Measurements from ENCODE around the gene MRPL12. TPM values are rescaled to one million over a fixed set of nuclear protein-coding genes. Genes with fewer than 3 reads are reported as not detected.

MRPL12 gene
- total RNA-seq, 6 donors from 2014 or later = 29.3 to 69.8 (median 47.8) TPM

GRCh38 chr17:81714412-81715106 is 11.4 kb downstream of the MRPL12 start:
- 94 to 96% methylated on average over 21 to 34 of the region's 39 CpGs for WGBS, 2 donors
- no peak overlapping the region for H3K4me3 ChIP-seq
- TF ChIP-seq EP300 (IDR thresholded peaks at IDR 0.05) (no peak), POLR2A (IDR thresholded peaks at IDR 0.05) (no peak)

DNA sequence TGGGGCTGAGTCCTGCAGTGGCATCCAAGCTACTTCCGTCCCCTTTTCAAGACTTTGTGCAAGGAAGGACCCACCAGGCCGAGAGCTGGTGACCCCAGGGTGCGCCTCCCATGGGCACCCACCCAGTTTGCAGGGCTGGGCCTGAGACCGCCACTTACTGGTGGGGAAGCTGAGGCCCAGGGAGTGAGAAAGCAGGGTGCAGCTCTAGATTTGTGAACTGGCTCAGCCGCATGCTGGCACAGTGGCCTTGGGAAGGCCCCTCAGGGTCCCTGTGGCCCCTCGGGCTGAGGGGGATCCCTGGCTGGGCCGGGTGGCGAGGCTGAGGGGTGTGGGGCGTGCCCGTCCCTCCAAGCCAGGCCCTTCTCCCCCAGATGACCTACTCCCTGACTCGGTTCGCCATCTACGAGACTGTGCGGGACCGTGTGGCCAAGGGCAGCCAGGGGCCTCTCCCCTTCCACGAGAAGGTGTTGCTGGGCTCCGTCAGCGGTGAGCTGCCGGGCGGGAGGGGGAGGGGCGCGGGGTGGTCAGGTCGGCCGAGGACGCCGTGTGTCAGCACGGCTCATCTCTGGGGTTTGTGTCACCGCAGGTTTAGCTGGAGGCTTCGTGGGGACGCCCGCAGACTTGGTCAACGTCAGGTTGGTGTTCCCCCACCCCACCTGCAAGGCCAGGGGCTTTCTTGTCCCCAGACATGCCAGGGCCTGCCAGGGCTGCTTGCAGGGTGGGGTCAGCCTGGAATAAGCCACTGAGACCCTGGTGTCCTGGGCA is 12.1 kb downstream of the MRPL12 start:
- no peak overlapping the region for H3K4me3 ChIP-seq
- no peak overlapping the region for H3K27ac ChIP-seq
- WGBS, 2 donors = 96 to 100% methylated on average over 9 to 14 of the region's 32 CpGs
- ATAC-seq (ENCODE audit: low FRiP score in 2 of 2) (no peak), DNase-seq (peak in 1 of 2 donors; percentile 80)
- H3K36me3 ChIP-seq = peaks cover 0 to 7% (median 2%) of the 10 kb centered on the region in 4 donors
- TF ChIP-seq, protein P1, sequence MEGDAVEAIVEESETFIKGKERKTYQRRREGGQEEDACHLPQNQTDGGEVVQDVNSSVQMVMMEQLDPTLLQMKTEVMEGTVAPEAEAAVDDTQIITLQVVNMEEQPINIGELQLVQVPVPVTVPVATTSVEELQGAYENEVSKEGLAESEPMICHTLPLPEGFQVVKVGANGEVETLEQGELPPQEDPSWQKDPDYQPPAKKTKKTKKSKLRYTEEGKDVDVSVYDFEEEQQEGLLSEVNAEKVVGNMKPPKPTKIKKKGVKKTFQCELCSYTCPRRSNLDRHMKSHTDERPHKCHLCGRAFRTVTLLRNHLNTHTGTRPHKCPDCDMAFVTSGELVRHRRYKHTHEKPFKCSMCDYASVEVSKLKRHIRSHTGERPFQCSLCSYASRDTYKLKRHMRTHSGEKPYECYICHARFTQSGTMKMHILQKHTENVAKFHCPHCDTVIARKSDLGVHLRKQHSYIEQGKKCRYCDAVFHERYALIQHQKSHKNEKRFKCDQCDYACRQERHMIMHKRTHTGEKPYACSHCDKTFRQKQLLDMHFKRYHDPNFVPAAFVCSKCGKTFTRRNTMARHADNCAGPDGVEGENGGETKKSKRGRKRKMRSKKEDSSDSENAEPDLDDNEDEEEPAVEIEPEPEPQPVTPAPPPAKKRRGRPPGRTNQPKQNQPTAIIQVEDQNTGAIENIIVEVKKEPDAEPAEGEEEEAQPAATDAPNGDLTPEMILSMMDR (IDR thresholded peaks at IDR 0.05) = no peak
- TF ChIP-seq POLR2A (IDR thresholded peaks at IDR 0.05) (no peak), POLR2AphosphoS5 (IDR thresholded peaks at IDR 0.05) (no peak), EP300 (IDR thresholded peaks at IDR 0.05) (no peak)
- H3K4me1 ChIP-seq = peaks cover 25 to 36% (median 32%) of the 10 kb centered on the region in 4 donors
- H3K27me3 ChIP-seq = no peaks in the 10 kb centered on the region
- no peaks in the 10 kb centered on the region for H3K9me3 ChIP-seq

More at GRCh38 chr17:81714412-81715106, 11.4 kb downstream of the MRPL12 start:
- ATAC-seq (ENCODE audit: low FRiP score in 2 of 2) (no peak), DNase-seq (peak in 1 of 2 donors; percentile 77)
- H3K27ac ChIP-seq = no peak overlapping the region
- H3K27me3 ChIP-seq = no peaks in the 10 kb centered on the region
- H3K36me3 ChIP-seq = peaks cover 0 to 5% (median 2%) of the 10 kb centered on the region in 4 donors
- peaks cover 26 to 41% (median 36%) of the 10 kb centered on the region in 4 donors for H3K4me1 ChIP-seq
- H3K9me3 ChIP-seq = no peaks in the 10 kb centered on the region

DNA sequence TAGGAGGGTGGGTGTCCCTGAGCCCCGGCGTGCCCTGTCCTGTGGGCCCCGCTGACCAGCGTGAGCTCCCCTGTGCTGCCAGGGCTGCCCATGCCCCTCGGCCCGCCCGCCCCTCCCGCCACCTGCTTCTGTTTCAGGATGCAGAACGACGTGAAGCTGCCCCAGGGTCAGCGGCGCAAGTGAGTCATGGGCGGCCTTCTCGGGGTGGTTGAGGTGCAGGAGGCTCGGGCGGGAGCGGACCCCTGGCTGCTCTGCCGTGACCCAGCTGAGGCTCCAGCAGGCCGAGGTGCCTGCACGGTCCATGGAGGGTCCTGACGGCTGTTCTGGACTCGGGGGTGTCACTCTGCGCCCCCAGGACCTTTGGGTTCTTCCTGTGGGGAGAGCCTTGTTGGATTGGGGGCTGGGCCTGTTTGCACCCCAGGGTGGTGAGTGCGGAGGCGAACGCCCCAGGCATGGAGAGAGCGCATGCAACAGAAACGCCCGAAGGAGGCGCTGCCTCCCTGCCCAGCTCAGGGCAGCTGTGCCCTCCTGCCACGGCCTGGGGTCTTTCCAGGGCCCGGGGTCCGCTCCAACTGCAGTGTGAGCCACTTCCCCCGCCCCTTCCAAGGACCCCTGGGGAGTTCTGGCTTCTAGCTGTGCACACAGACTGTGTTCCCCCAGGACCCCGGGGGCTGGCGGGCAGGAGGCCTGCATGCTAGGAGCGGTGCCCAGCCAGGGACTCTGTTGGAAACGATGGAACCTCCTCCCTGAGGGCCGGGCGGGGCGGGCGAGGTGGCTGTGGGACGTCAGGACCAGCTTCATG is 12.9 kb downstream of the MRPL12 start:
- TF ChIP-seq POLR2A (IDR thresholded peaks at IDR 0.05) (no peak), EP300 (IDR thresholded peaks at IDR 0.05) (no peak), POLR2AphosphoS5 (IDR thresholded peaks at IDR 0.05) (no peak)
- TF ChIP-seq, protein P1 (IDR thresholded peaks at IDR 0.05) = no peak
- DNase-seq (peak in 1 of 2 donors; percentile 77), ATAC-seq (ENCODE audit: low FRiP score in 2 of 2) (no peak)
- 91% methylated on average over 41 of the region's 43 CpGs; no CpG with 5 or more reads in 1 of the 2 donors for WGBS, 2 donors
- no peak overlapping the region for H3K27ac ChIP-seq
- peaks cover 17 to 28% (median 24%) of the 10 kb centered on the region in 4 donors for H3K4me1 ChIP-seq
- H3K9me3 ChIP-seq = no peaks in the 10 kb centered on the region
- no peaks in the 10 kb centered on the region for H3K27me3 ChIP-seq
- peaks cover 0 to 7% (median 2%) of the 10 kb centered on the region in 4 donors for H3K36me3 ChIP-seq
- no peak overlapping the region for H3K4me3 ChIP-seq

DNA sequence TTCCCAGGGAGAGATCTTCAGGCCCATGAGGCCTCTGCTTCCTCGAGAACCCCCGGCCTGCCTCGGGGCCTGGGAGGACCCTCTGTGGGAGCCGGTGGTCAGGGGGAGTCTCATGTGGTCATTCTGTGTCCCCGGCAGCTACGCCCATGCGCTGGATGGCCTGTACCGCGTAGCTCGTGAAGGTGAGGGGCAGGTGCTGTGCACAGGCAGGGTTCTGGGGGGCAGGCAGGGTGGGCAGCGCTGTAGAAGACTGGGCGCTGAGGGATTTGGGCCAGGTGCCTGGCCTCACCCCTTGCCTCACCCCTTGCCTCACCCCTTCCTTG is 13.5 kb downstream of the MRPL12 start:
- peaks cover 0 to 7% (median 2%) of the 10 kb centered on the region in 4 donors for H3K36me3 ChIP-seq
- no peak for ATAC-seq (ENCODE audit: low FRiP score in 2 of 2)
- no peaks in the 10 kb centered on the region for H3K9me3 ChIP-seq
- 88 to 96% methylated on average over 3 to 5 of the region's 12 CpGs for WGBS, 2 donors
- H3K4me1 ChIP-seq = peaks cover 12 to 25% (median 19%) of the 10 kb centered on the region in 4 donors
- H3K4me3 ChIP-seq = no peak overlapping the region
- no peaks in the 10 kb centered on the region for H3K27me3 ChIP-seq
- H3K27ac ChIP-seq = no peak overlapping the region
- DNase-seq = peak in 1 of 2 donors; percentile 74
- TF ChIP-seq, protein P1 (IDR thresholded peaks at IDR 0.05) = no peak
- TF ChIP-seq POLR2A (IDR thresholded peaks at IDR 0.05) (no peak), POLR2AphosphoS5 (IDR thresholded peaks at IDR 0.05) (no peak), EP300 (IDR thresholded peaks at IDR 0.05) (no peak)

Data from upper lobe of left lung (tissue), 6 donors.